HG03457 (cell line): Measurements from ENCODE around the gene ZNF524.
A peak's percentile ranks its signal among the peaks of the same experiment; 100 is the strongest.

Experiments used
- ATAC-seq: cut with Tn5 transposase; IDR thresholded peaks from one replicate; pipeline ENCODE4 v1.9.1; 2021; ENCODE audit warnings: moderate number of reproducible peaks; ENCODE audit not compliant: unreplicated experiment

Gene ZNF524

DNA sequence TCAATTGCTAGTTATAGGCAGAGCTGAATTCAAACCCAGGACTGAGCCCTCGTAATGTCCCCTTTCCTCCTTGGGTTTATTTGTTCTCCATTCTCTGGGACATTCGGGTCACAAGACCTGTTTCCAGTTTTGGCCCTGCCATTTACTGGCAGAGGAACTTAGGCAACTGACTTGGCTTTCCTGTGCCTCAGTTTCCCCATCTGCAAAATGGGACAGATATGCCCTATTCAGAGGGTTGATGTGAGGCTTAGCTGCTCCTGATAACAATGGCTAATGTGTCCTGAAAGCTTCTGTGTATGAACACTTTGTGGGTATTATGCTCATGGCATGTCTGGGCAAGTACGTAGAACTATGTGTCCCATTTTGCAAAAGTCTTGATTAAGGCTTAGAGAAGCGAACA, 996 bp downstream of the ZNF524 start:
- ATAC-seq, result no peak

DNA sequence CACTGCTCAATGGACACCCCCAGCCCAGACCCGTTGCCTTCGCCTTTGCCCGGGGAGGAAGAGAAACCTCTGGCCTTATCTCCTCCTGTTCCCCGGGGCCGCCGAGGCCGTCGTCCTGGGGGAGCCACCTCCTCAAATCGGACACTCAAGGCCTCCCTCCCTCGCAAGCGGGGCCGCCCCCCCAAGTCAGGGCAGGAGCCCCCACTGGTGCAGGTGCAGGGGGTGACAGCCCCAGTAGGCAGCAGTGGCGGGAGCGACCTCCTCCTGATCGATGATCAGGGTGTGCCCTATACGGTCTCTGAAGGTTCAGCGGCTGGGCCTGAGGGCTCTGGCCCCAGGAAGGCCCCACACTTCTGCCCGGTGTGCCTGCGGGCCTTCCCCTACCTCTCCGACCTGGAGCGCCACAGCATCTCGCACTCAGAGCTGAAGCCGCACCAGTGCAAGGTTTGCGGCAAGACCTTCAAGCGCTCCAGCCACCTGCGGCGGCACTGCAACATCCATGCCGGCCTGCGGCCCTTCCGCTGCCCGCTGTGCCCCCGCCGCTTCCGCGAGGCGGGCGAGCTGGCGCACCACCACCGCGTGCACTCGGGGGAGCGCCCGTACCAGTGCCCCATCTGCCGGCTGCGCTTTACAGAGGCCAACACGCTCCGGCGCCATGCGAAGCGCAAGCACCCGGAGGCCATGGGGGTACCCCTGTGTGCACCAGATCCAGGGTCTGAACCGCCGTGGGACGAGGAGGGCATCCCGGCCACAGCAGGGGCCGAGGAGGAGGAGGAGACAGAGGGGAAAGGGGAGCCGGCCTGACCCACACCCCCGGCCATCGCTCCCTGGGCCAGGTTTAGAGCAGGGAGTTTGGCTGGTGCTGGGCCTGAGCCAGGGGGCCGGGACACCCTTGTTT, 2.3 kb downstream of the ZNF524 start:
- no peak for ATAC-seq

DNA sequence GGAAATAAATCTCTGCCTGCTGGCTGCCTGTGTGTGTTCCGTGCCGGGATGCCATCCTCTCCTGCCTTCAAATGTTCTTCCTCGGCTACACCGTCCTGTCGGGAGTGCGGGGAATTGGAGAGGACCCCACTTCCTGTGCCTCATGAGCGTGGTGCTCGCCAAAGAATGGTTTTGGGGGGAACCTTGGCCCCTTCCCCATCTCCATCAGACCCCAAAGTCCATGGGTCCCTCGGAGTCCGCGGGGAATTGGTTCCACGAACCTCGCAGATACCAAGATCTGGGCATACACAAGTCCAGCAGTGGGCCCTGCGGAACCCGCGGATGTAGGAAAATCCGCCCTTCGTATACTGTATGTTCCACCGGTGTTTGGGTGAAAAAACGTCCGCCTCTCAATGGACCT, 3.0 kb downstream of the ZNF524 start:
- no peak for ATAC-seq

DNA sequence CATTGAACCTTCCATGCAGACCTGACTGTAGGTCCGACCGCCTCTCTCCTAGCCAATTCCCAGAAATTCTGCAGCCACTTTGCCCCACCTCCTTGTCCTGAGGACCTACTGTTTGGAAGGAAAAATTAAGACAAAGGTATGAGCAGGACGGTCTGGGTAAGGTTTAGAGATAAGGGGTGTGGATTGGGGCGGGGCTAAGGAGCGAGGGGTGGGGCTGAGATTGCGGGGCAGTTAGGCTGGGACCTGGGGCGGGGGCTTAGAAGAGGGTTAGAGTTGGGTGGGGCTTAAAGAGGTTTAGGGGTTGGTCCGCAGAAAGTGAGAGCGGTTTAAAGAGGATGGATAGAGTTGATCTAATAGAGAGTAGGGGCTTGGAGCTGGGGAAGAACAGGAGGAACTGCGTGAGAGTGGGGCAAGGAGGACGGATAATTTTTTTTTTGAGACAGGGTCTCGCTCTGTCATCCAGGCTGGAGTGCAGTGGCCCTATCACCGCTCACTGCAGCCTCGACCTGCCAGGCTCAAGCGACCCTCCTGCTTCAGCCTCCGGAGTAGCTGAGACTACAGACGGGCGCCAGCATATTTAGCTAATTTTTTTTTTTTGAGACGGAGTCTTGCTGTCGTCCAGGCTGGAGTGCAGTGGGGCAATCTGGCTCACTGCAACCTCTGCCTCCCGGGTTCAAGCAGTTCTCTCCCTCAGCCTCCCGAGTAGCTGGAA, 3.6 kb downstream of the ZNF524 start:
- ATAC-seq, result no peak

DNA sequence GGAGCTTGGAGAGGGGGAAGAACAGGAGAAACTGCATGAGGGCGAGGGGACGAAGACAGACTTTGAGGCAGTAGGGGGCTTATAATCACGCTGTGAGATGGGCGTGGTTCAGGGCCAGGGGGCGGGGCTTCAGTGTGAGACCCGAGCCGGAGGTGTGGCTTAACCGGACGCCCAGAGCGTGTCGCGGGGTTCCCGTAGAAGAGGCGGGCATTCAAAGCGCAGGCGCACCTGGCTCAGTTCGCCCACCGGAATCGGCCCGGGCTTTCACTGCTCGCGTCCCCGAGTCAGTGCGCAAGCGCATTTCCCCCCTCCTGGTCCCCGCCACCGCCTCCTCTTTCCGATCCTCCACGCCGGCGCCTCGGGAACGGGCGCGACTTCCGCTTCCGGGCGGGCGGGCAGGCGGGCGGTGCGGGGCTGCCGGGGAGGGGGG, 5.1 kb downstream of the ZNF524 start:
- peak; percentile 41 for ATAC-seq

DNA sequence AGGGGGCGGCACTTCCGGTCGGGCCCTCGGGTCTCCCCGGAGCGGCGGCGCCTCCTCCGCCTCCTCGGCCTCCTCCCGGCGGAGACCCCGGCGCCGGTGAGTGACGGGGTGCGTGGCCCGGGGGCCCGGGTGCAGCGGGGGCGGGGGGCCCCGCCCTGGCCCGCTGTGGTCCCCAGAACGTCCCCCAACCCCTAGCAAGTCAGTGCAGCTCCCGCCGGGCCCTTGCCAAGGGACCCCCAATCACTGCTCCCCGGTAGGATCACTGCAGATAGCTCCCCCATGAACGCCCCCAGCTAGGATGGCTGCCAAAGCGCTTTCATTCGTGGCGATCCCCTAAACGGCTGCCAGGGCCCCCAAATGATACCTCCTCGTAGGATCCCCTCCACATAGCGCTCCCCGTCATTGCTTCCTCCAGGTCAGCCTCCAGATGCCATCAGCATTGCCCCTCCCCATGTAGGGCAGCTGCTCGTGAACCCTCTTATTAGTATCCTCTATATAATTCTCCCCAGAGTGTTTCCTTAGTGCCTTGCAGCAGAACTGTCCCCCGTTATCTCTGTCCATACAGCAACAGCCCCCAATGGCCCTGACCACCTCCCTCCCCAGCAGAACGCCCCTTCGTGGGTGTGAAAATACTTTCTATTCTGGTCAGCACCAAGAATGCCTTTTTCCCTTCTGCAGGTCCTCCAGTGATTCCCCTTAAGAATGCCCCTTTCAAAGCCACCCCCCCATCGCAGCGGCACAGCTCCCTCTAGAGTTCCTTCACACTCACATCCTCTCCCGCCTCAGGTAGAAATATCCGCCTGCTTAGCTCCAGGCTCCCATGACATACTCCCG, 5.8 kb downstream of the ZNF524 start, which contains the start of gene ZNF865:
Gene ZNF865, plus strand, starts transcription at position 11 of the 834 bp plus-strand sequence. CDS start 7,972 bp downstream, outside the sequence.
- ATAC-seq, result no peak

DNA sequence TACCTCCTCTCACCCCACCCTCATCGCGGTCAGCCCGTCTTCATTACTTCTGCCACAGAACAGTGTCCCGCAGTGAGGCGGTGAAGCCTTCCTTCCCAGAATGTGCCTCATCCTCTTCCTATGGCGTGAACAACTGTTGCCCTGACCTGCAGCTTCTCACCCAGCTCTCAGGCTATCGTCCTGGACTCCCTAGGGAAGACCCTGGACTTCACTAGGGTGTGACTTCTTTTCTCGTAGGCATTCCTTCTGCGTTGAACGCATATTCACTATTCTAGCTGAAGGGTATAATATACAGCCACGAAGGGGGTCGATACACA, 6.3 kb downstream of the ZNF524 start:
- no peak for ATAC-seq

DNA sequence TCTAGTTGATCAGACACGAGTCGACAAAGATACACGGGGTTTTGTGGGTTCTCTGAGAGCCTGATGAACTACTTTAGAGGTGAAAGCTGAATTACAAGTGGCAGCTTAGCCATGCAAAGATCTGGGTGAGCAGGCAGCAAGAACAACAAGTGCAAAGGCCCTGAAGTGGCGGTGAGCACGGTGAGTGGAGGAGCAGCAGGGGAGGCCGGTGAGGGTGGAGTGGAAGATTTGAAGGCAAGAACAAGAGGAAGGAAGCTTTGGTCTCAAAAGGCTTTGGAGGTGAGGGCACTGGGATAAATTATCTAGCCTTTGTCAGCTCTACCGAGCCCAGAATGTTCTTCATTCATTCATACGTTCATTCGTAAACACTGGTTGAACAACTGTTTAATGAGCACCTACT, 6.7 kb downstream of the ZNF524 start:
- no peak for ATAC-seq

DNA sequence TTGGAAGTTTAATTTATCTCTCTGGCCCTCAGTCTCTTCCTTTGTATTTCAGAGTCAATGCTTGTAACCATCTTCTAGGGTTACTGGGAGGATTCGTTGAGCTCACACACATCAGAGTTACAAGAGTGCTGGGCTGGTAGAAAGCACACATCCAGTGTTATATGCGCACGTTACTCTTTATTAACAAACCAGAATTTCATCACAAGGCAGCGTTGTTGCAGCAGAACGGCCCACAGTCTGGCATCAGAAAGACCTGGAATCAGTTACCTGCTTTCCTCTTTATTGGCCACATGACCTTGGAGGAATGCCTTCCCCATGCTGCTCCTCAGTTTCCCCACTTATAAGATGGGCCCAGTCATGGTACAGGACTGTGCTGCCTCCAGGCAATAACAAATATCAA, 9.2 kb downstream of the ZNF524 start:
- ATAC-seq, result no peak

DNA sequence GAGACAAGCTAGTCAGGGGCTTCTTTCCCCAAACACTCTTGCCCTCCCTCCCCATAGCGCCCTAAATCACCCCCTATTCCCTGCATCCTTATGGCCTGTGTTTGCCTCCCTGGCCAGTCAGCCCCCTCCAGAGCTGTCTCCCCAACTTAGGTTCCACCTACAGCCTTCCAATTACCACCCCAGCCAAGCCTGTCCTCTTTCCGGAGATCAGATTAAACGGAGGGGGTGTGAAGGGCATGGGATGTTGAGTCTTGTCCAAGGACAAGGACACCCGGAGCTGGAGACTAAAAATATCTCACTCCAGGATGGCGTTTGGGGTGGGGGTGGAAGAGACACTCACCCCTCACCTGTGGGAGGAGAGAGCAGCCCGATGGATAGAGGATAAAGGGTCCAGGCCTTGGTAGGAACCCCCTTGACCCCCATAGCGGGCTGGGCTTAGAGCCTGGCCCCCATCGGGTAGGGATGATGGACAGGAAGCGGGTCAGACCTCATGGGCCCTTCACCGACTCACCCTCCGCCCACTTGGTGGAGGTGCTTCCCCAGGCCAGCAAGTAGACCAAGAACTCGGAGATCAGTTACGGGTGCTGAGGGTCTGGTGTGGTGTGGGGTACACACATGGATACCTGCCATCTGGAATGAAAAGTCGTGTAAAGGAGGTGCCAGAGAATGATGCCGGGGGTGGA, 11.4 kb downstream of the ZNF524 start:
- ATAC-seq, result no peak

DNA sequence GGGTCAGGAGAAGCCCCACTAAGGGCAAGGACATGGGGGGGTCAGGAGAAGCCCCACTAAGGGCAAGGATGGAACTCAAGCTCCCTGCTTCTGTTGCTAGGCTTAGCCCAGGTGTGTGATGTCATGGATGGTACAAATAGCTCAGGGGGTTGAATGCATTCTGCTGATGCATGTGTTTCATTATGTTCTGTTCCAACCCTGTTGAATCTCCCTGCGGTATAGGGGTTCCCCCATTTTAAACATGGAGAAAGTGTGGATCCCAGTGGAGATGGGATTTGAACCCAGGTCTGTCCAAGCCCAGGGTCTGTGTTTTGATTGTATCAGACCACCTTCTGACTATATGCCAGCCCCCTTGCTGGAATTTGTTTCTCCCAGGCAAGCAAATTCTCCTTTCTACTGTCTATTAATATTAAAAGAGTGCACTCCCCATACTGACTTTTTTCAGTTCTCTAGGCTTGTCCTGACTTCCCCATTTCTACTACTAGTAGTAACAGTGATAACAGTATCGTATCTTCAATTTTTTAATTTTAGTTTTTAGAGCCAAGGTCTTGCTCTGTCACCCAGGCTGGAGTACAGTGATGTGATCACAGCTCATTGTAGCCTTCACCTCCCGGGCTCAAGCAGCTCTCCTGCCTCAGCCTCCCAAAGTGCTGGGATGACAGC, 12.0 kb downstream of the ZNF524 start:
- no peak for ATAC-seq

DNA sequence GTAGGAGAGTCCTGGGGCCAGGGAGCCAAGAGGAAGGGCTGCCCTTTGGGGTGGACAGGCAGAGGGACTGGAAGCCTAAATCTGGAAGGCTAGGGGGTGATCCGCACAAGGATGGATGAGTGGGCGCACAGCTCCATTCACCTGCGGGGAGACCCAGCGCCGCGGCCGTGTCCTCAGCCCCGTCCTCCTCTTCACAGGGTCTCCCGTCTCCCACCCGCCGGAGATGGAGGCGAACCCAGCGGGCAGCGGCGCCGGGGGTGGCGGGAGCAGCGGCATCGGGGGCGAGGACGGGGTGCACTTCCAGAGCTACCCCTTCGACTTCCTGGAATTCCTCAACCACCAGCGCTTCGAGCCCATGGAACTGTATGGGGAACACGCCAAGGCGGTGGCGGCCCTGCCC, 13.3 kb downstream of the ZNF524 start:
- ATAC-seq, result no peak

DNA sequence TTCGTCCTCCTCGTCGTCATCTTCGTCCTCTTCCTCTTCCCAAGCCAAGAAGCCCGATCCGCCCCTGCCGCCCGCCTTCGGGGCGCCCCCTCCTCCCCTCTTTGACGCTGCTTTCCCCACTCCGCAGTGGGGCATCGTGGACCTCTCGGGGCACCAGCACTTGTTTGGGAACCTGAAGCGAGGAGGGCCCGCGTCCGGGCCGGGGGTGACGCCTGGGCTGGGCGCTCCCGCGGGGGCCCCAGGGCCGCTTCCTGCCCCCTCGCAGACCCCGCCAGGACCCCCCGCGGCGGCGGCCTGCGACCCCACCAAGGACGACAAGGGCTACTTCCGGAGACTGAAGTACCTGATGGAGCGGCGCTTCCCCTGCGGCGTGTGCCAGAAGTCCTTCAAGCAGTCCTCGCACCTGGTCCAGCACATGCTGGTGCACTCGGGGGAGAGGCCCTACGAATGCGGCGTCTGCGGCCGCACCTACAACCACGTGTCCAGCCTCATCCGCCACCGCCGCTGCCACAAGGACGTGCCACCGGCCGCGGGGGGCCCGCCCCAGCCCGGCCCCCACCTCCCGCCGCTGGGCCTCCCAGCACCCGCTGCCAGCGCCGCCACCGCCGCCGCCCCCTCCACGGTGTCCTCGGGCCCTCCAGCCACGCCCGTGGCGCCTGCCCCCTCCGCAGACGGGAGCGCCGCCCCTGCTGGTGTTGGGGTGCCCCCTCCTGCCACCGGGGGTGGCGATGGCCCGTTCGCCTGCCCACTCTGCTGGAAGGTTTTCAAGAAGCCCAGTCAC, 14.0 kb downstream of the ZNF524 start:
- no peak for ATAC-seq

DNA sequence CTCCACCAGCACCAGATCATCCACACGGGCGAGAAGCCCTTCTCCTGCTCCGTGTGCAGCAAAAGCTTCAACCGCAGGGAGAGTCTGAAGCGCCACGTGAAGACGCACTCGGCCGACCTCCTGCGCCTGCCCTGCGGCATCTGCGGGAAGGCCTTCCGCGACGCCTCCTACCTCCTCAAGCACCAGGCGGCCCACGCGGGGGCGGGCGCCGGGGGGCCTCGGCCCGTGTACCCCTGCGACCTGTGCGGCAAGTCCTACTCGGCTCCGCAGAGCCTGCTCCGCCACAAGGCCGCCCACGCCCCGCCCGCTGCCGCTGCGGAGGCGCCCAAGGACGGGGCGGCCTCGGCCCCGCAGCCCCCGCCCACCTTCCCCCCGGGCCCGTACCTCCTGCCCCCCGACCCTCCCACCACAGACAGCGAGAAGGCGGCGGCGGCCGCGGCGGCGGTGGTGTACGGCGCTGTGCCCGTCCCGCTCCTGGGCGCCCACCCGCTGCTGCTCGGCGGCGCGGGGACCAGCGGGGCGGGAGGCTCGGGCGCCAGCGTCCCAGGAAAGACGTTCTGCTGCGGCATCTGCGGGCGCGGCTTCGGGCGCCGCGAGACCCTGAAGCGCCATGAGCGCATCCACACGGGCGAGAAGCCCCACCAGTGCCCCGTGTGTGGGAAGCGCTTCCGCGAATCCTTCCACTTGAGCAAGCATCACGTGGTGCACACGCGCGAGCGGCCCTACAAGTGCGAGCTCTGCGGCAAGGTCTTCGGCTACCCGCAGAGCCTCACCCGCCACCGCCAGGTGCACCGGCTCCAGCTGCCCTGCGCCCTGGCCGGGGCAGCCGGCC, 14.8 kb downstream of the ZNF524 start:
- no peak for ATAC-seq

DNA sequence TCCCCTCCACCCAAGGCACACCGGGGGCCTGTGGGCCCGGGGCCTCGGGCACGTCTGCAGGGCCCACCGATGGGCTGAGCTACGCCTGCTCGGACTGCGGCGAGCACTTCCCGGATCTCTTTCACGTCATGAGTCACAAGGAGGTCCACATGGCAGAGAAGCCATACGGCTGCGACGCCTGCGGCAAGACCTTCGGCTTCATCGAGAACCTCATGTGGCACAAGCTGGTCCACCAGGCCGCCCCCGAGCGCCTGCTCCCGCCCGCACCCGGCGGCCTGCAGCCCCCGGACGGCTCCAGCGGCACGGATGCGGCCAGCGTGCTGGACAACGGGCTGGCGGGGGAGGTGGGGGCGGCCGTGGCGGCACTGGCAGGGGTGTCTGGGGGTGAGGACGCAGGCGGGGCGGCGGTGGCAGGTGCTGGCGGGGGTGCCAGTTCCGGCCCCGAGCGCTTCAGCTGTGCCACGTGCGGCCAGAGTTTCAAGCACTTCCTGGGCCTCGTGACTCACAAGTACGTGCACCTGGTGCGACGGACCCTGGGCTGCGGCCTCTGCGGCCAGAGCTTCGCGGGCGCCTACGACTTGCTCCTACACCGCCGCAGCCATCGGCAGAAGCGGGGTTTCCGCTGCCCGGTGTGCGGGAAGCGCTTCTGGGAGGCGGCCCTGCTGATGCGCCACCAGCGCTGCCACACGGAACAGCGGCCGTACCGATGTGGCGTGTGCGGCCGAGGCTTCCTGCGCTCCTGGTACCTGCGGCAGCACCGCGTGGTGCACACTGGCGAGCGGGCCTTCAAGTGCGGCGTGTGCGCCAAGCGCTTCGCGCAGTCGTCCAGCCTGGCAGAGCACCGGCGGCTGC, 15.7 kb downstream of the ZNF524 start:
- ATAC-seq, result no peak

DNA sequence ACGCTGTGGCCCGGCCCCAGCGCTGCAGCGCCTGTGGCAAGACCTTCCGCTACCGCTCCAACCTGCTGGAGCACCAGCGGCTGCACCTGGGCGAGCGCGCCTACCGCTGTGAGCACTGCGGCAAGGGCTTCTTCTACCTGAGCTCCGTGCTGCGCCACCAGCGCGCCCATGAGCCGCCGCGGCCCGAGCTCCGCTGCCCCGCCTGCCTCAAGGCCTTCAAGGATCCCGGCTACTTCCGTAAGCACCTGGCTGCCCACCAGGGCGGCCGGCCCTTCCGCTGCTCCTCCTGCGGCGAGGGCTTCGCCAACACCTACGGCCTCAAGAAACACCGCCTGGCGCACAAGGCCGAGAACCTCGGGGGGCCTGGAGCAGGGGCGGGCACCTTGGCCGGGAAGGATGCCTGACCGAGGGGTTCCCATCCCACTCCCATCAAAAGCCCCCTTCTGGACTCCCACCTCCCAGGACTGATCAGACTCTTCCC, 16.3 kb downstream of the ZNF524 start:
- ATAC-seq, result no peak

DNA sequence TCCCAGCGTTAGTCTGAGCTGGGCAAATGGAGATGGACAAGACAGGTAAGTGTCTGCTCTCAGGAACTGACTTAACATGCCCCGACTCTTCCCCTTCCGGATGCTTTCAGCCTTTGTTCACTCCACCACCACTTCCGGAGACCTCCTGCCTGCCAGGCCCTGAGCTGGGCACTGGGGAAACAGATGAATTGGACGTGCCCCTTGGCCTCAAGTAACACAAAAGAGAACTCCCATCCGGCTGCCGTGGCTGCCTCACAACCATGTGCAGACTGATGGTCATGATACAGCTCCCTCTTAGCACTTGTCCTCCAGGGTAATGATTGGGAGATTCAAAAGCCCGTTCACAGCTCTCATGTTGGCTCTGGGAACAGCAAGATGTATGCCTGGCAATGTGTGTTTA, 17.3 kb downstream of the ZNF524 start:
- ATAC-seq, result no peak

DNA sequence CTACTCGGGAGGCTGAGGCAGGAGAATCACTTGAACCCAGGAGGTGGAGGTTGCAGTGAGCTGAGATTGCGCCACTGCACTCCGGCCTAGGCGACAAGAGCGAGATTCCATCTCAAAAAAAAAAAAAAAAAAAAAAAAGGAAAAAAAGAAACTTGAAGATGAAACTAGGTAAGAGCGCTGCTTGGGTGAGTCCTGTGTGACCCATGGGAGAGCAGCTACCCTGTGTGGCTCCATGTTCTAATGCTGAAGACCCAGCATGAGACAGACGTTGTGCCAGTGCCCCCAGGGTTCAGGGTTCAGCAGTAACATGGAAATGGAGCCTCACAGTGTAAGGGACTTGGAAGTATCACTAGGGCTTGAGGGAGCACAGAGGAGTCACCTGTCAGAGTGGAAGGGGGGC, 18.3 kb downstream of the ZNF524 start:
- ATAC-seq, result no peak
